OCI-LY1 (cell line): ENCODE data around the gene KIF11.

Experiments used
- EZH2 ChIP-seq: fragments of 200-600 bp; sonication (generic), shearing (Covaris generic); IDR thresholded peaks from 2 replicates; pipeline ENCODE4 v1.8.0; 2017; ENCODE audit warnings: borderline replicate concordance, mixed run types, mild to moderate bottlenecking, antibody characterized with exemption, low read length, moderate library complexity, mixed read lengths
- TF ChIP-seq, protein P1 (sequence below): fragments of 200-600 bp; sonication (generic), shearing (Covaris generic); IDR thresholded peaks from 2 replicates; pipeline ENCODE4 v1.5.1; 2017; ENCODE audit warnings: mild to moderate bottlenecking, antibody characterized with exemption, low read length, moderate library complexity, mixed read lengths

DNA sequence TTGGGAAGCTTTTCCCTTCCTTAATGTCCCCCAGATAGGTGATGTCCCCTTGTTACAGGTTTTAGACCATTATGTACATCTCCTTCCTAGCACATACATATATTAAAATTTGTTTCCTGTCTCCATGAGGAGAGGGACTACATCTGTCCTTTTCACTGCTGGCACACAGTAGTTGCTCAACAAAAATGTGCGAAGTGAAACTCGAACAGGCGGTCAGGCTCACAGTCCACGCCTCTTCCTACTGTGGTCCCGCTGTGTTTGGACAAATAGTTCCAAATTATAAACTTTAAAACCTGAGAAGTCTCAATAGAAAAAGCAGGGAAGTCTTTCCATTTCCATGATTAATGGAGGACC is 95.6 kb downstream of the KIF11 start:
- TF ChIP-seq, protein P1, sequence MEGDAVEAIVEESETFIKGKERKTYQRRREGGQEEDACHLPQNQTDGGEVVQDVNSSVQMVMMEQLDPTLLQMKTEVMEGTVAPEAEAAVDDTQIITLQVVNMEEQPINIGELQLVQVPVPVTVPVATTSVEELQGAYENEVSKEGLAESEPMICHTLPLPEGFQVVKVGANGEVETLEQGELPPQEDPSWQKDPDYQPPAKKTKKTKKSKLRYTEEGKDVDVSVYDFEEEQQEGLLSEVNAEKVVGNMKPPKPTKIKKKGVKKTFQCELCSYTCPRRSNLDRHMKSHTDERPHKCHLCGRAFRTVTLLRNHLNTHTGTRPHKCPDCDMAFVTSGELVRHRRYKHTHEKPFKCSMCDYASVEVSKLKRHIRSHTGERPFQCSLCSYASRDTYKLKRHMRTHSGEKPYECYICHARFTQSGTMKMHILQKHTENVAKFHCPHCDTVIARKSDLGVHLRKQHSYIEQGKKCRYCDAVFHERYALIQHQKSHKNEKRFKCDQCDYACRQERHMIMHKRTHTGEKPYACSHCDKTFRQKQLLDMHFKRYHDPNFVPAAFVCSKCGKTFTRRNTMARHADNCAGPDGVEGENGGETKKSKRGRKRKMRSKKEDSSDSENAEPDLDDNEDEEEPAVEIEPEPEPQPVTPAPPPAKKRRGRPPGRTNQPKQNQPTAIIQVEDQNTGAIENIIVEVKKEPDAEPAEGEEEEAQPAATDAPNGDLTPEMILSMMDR: no peak
- TF ChIP-seq EZH2: no peak
